ENCODE results near the gene MAT2A.

MAT2A gene

GRCh38 chr2:85506768-85507181 lies 32.2 kb upstream of the MAT2A start:
- Histone ChIP-seq H3K27me3 (replicated peaks; ENCODE audit: control insufficient read depth, insufficient read depth, low read length) (no peaks in the 10 kb centered on the region), H3K36me3 (ENCODE audit: control insufficient read depth, insufficient read depth, low read length) (no peaks in the 10 kb centered on the region), H3K4me3 (replicated peaks; ENCODE audit: low read depth, low read length) (no peak overlapping the region)
- no peak for DNase-seq (ENCODE audit: extremely low read depth, insufficient read length)
- TF ChIP-seq, protein P1, sequence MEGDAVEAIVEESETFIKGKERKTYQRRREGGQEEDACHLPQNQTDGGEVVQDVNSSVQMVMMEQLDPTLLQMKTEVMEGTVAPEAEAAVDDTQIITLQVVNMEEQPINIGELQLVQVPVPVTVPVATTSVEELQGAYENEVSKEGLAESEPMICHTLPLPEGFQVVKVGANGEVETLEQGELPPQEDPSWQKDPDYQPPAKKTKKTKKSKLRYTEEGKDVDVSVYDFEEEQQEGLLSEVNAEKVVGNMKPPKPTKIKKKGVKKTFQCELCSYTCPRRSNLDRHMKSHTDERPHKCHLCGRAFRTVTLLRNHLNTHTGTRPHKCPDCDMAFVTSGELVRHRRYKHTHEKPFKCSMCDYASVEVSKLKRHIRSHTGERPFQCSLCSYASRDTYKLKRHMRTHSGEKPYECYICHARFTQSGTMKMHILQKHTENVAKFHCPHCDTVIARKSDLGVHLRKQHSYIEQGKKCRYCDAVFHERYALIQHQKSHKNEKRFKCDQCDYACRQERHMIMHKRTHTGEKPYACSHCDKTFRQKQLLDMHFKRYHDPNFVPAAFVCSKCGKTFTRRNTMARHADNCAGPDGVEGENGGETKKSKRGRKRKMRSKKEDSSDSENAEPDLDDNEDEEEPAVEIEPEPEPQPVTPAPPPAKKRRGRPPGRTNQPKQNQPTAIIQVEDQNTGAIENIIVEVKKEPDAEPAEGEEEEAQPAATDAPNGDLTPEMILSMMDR (IDR thresholded peaks at IDR 0.05; ENCODE audit: insufficient read depth, low read length, poor library complexity, severe bottlenecking): no peak

- TF ChIP-seq, protein P1 (IDR thresholded peaks at IDR 0.05; ENCODE audit: insufficient read depth, low read length, poor library complexity, severe bottlenecking): no peak
- no peak for DNase-seq (ENCODE audit: extremely low read depth, insufficient read length)
- H3K36me3 ChIP-seq (ENCODE audit: control insufficient read depth, insufficient read depth, low read length): no peaks in the 10 kb centered on the region
Observed at GRCh38 chr2:85511008-85511811, 27.8 kb upstream of the MAT2A start.

GRCh38 chr2:85514323-85514722 lies 24.6 kb upstream of the MAT2A start:
- H3K27me3 ChIP-seq (replicated peaks; ENCODE audit: control insufficient read depth, insufficient read depth, low read length): no peaks in the 10 kb centered on the region
- TF ChIP-seq, protein P1 (IDR thresholded peaks at IDR 0.05; ENCODE audit: insufficient read depth, low read length, poor library complexity, severe bottlenecking): no peak
- H3K36me3 ChIP-seq (ENCODE audit: control insufficient read depth, insufficient read depth, low read length): no peaks in the 10 kb centered on the region
- DNase-seq (ENCODE audit: extremely low read depth, insufficient read length): no peak
- H3K4me3 ChIP-seq (replicated peaks; ENCODE audit: low read depth, low read length): no peak overlapping the region

More at GRCh38 chr2:85511008-85511811, 27.8 kb upstream of the MAT2A start:
- no peak overlapping the region for H3K4me3 ChIP-seq (replicated peaks; ENCODE audit: low read depth, low read length)
- no peaks in the 10 kb centered on the region for H3K27me3 ChIP-seq (replicated peaks; ENCODE audit: control insufficient read depth, insufficient read depth, low read length)

GRCh38 chr2:85516653-85517389 lies 22.1 kb upstream of the MAT2A start:
- DNase-seq (ENCODE audit: extremely low read depth, insufficient read length): no peak
- no peak overlapping the region for H3K4me3 ChIP-seq (replicated peaks; ENCODE audit: low read depth, low read length)
- TF ChIP-seq, protein P1 (IDR thresholded peaks at IDR 0.05; ENCODE audit: insufficient read depth, low read length, poor library complexity, severe bottlenecking): no peak

GRCh38 chr2:85522090-85522647 lies 16.8 kb upstream of the MAT2A start:
- H3K27me3 ChIP-seq (replicated peaks; ENCODE audit: control insufficient read depth, insufficient read depth, low read length): no peaks in the 10 kb centered on the region
- no peak for DNase-seq (ENCODE audit: extremely low read depth, insufficient read length)
- no peaks in the 10 kb centered on the region for H3K36me3 ChIP-seq (ENCODE audit: control insufficient read depth, insufficient read depth, low read length)
- TF ChIP-seq, protein P1 (IDR thresholded peaks at IDR 0.05; ENCODE audit: insufficient read depth, low read length, poor library complexity, severe bottlenecking): no peak
- H3K4me3 ChIP-seq (replicated peaks; ENCODE audit: low read depth, low read length): no peak overlapping the region

More at GRCh38 chr2:85516653-85517389, 22.1 kb upstream of the MAT2A start:
- H3K36me3 ChIP-seq (ENCODE audit: control insufficient read depth, insufficient read depth, low read length): no peaks in the 10 kb centered on the region
- H3K27me3 ChIP-seq (replicated peaks; ENCODE audit: control insufficient read depth, insufficient read depth, low read length): no peaks in the 10 kb centered on the region
